Hepatocyte (in vitro differentiated cells): ENCODE measurements around the gene SLC52A1. TPM values are rescaled to one million over a fixed set of nuclear protein-coding genes. Genes with fewer than 3 reads are reported as not detected.

ENCODE experiments used
- DNase-seq: peaks from one replicate; pipeline ENCODE4 v3.0.0-alpha.2; 2016; ENCODE audit warnings: low spot score
- H2AFZ ChIP-seq: fragments of 200-600 bp; sonication (generic); 2 replicates; pipeline ENCODE4 v1.6.0; 2016; ENCODE audit warnings: antibody characterized with exemption, mild to moderate bottlenecking
- H3K27ac ChIP-seq: fragments of 200-600 bp; sonication (generic); 2 replicates; pipeline ENCODE4 v1.5.1; 2016; ENCODE audit warnings: mild to moderate bottlenecking
- H3K27me3 ChIP-seq: fragments of 200-600 bp; sonication (generic); 2 replicates; pipeline ENCODE4 v1.6.1; 2016
- H3K36me3 ChIP-seq: fragments of 200-600 bp; sonication (generic); replicated peaks from 2 replicates; pipeline ENCODE4 v1.5.1; 2016; ENCODE audit warnings: low read depth; ENCODE audit not compliant: insufficient read depth
- H3K4me1 ChIP-seq: fragments of 200-600 bp; sonication (generic); 2 replicates; pipeline ENCODE4 v1.5.1; 2016; ENCODE audit warnings: mild to moderate bottlenecking, moderate library complexity; ENCODE audit not compliant: insufficient read depth
- H3K4me2 ChIP-seq: fragments of 200-600 bp; sonication (generic); 2 replicates; pipeline ENCODE4 v1.6.0; 2016
- H3K4me3 ChIP-seq: fragments of 200-600 bp; sonication (generic); 2 replicates; pipeline ENCODE4 v1.5.1; 2016; ENCODE audit warnings: mild to moderate bottlenecking
- H3K79me2 ChIP-seq: fragments of 200-600 bp; sonication (generic); 2 replicates; pipeline ENCODE4 v1.6.0; 2017; ENCODE audit warnings: mild to moderate bottlenecking
- H3K9me2 ChIP-seq: fragments of 200-600 bp; sonication (generic); replicated peaks from 2 replicates; pipeline ENCODE4 v1.6.0; 2017; ENCODE audit warnings: mild to moderate bottlenecking; ENCODE audit not compliant: insufficient read depth
- H3K9me3 ChIP-seq: fragments of 200-600 bp; sonication (generic); 2 replicates; pipeline ENCODE4 v1.5.1; 2016; ENCODE audit warnings: low read depth, mild to moderate bottlenecking
- H4K20me1 ChIP-seq: fragments of 200-600 bp; sonication (generic); 2 replicates; pipeline ENCODE4 v1.6.0; 2016; ENCODE audit warnings: mild to moderate bottlenecking; ENCODE audit not compliant: insufficient read depth, poor library complexity, severe bottlenecking
- EZH2 ChIP-seq: fragments of 200-600 bp; sonication (generic); IDR thresholded peaks from 2 replicates; pipeline ENCODE4 v1.6.1; 2016; ENCODE audit warnings: antibody characterized with exemption, mild to moderate bottlenecking, borderline replicate concordance
- EZH2phosphoT487 ChIP-seq: fragments of 200-600 bp; sonication (generic); IDR thresholded peaks from one replicate; pipeline ENCODE4 v1.6.1; 2018; ENCODE audit warnings: antibody characterized with exemption, mild to moderate bottlenecking, low read depth, moderate library complexity; ENCODE audit not compliant: unreplicated experiment, severe bottlenecking
- WGBS: methylation state at CpG from one replicate; pipeline ENCODE4 v1.1.6; 2016; ENCODE audit warnings: low lambda C conversion rate; ENCODE audit errors: missing lambda C conversion rate; 5-methylcytosine and 5-hydroxymethylcytosine counted together
- polyA plus RNA-seq: library from polyadenylated mRNA; unstranded; fragments of >200 nt; fragmentation: Nextera tagmentation; extraction: Ambion mirVana; gene quantifications from 2 replicates; pipeline ENCODE4 v1.2.1, GENCODE V29; 2016
- total RNA-seq: library from RNA; depleted of rRNA; stranded (reverse); fragments of >200 nt; gene quantifications from 2 replicates; pipeline ENCODE4 v1.2.3, GENCODE V29; 2014
- TF ChIP-seq, protein P1 (sequence below): fragments of 200-600 bp; sonication (generic); IDR thresholded peaks from 2 replicates; pipeline ENCODE4 v1.5.1; 2016; ENCODE audit warnings: antibody characterized with exemption, mild to moderate bottlenecking; ENCODE audit not compliant: poor library complexity

Gene SLC52A1
- total and polyA plus RNA-seq, 2 experiments from 2014 or later = 0.13 TPM; not detected in 1

DNA sequence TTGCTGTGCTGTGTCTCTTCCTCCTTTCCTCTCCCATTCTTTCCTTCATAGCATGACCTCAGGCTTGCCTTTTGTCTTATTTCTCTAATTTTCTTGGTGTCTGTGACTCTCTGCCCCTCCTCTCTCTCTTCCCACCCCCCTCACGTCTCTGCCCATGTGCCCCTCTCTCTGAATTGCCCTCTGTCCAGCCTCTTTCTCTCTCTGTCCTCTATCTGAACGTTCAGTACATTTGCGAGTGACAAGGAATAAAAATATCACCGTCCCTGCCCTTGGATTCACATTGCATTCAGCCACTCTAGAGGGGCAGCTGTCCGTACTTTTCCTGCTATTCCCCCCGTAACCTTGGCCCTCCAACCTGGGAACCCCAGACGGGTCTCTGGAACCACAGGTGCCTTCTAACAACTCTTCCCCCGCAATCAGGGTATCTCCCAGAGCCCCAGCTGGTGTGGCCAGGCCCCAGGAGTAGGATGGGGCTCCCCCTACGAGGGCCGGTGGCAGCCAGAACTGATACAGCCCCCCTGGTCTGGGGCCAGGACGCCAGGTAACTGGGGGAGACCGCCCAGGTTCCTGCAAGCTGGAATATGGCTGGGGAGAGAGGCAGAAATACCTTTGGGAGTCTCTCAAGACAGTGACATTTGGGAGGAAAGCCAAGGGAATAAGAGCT lies 35.7 kb downstream of the SLC52A1 start:
- no peak for DNase-seq
- H3K9me2 ChIP-seq = no peaks in the 10 kb centered on the region
- peaks cover 12% of the 10 kb centered on the region for H4K20me1 ChIP-seq
- no peak for TF ChIP-seq EZH2
- peak overlapping the region; percentile 34 for H3K4me3 ChIP-seq
- no peaks in the 10 kb centered on the region for H3K36me3 ChIP-seq
- H3K4me2 ChIP-seq = peak overlapping the region; percentile 94
- H3K27ac ChIP-seq = peak overlapping the region; percentile 87
- H2AFZ ChIP-seq = no peak overlapping the region
- H3K79me2 ChIP-seq = peaks cover 28% of the 10 kb centered on the region
- no peaks in the 10 kb centered on the region for H3K9me3 ChIP-seq
- peaks cover 18% of the 10 kb centered on the region for H3K4me1 ChIP-seq
- H3K27me3 ChIP-seq = no peaks in the 10 kb centered on the region
- 69% methylated on average over 12 of the region's 12 CpGs for WGBS

DNA sequence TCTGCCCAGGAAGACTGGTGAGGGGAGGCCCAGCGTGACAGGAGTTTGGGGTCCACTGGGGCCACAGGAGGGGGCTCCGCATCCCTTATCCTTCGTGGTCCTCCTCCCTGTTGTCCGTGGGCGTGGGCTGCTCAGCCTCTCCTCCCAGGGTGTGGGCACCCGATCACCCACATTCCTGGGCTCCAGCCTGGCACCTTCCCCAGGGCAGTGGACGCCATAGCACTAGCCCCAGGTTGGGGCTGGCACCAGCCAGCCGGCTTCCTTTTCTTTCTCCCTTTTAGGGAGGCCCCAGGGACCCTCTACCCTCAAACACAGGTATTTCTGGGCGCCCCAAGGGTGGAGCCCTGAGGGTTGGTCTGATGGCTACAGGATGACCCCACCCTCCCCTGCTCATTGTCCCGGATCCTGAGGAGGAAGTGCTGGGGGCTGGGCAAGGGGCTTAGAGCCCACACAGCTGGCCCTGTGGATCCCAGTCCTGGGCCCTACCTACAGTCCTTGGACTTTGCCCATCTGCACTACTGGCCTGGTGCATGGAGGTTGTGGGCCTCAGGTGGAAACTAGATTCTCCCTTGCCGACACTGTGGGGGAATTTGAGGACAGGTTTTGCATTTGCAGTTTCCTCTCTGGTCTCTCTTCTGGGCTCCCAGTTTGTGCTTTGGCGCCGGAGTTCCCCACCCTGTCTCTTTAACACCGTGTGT lies 36.3 kb downstream of the SLC52A1 start:
- Histone ChIP-seq H3K9me2 (no peaks in the 10 kb centered on the region), H3K36me3 (no peaks in the 10 kb centered on the region), H2AFZ (no peak overlapping the region), H3K79me2 (peaks cover 28% of the 10 kb centered on the region), H3K4me1 (peaks cover 18% of the 10 kb centered on the region), H3K9me3 (no peaks in the 10 kb centered on the region), H3K4me2 (peak overlapping the region; percentile 94), H3K27ac (peak overlapping the region; percentile 87), H3K27me3 (no peaks in the 10 kb centered on the region), H3K4me3 (peak overlapping the region; percentile 98), H4K20me1 (peaks cover 12% of the 10 kb centered on the region)
- 16% methylated on average over 13 of the region's 14 CpGs for WGBS
- TF ChIP-seq EZH2phosphoT487 (no peak), EZH2 (no peak)
- TF ChIP-seq, protein P1, sequence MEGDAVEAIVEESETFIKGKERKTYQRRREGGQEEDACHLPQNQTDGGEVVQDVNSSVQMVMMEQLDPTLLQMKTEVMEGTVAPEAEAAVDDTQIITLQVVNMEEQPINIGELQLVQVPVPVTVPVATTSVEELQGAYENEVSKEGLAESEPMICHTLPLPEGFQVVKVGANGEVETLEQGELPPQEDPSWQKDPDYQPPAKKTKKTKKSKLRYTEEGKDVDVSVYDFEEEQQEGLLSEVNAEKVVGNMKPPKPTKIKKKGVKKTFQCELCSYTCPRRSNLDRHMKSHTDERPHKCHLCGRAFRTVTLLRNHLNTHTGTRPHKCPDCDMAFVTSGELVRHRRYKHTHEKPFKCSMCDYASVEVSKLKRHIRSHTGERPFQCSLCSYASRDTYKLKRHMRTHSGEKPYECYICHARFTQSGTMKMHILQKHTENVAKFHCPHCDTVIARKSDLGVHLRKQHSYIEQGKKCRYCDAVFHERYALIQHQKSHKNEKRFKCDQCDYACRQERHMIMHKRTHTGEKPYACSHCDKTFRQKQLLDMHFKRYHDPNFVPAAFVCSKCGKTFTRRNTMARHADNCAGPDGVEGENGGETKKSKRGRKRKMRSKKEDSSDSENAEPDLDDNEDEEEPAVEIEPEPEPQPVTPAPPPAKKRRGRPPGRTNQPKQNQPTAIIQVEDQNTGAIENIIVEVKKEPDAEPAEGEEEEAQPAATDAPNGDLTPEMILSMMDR = no peak
- DNase-seq = peak; percentile 80

DNA sequence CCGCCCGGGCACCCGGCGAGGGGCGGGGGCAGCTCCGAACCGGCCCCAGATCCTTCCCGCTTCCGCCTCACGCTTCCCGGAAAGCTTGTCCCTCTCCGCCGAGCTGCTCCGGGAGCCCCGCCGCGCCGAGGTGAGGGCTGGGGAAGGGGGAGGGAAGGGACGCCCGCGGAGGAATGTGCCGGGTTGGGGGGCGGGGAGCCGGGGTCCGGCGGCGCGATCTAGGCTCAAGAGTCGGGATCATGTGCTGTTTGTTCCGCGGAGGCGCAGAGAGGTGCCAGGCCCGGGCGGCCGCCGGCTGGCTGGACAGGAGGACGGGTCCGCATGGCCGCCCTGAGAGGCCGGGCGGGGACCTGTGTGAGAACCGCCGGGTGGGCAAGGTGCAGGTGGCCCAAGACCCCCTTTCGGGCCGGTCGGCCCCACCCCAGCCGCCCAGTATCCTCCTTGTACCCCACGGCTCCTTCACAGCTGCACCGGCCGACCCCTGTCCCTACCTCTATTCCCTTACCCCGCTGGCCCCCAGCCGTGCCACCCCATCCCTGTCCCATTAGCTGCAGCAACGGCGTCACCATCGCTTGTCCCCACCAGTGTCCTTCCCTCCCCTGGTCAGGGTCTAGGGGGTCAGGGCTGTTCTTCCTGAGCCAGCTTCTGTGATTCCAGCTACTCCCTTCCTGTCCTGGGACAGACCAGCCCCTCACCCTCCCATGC lies 37.0 kb downstream of the SLC52A1 start:
- H3K27me3 ChIP-seq = no peaks in the 10 kb centered on the region
- H3K9me3 ChIP-seq = no peaks in the 10 kb centered on the region
- no peaks in the 10 kb centered on the region for H3K36me3 ChIP-seq
- WGBS = 0% methylated on average over 15 of the region's 55 CpGs
- peaks cover 18% of the 10 kb centered on the region for H3K4me1 ChIP-seq
- peak overlapping the region; percentile 94 for H3K4me2 ChIP-seq
- H3K79me2 ChIP-seq = peaks cover 28% of the 10 kb centered on the region
- peak overlapping the region; percentile 87 for H3K27ac ChIP-seq
- TF ChIP-seq, protein P1 = no peak
- TF ChIP-seq EZH2 (no peak), EZH2phosphoT487 (no peak)
- no peak for DNase-seq
- no peaks in the 10 kb centered on the region for H3K9me2 ChIP-seq
- H2AFZ ChIP-seq = peak overlapping the region; percentile 72
- H3K4me3 ChIP-seq = peak overlapping the region; percentile 98
- H4K20me1 ChIP-seq = peaks cover 12% of the 10 kb centered on the region
